Astrocyte (in vitro differentiated cells and primary cell): ENCODE results near the gene SCRN1. TPM values are rescaled to one million over a fixed set of nuclear protein-coding genes. Genes with fewer than 3 reads are reported as not detected.

Experiments used
- DNase-seq: peaks from one replicate; pipeline ENCODE4 v3.0.0-alpha.2; 2010; ENCODE audit warnings: low read depth
- FAIRE-seq: peaks from 2 replicates; lab custom pipeline; 2011; peaks lifted over from hg19 to GRCh38; lab: Jason Lieb, UNC
- H2AFZ ChIP-seq: 2 replicates; pipeline ENCODE4 v1.6.0; 2012; ENCODE audit warnings: low read depth, low read length, inconsistent platforms
- H3K27ac ChIP-seq: 2 replicates; pipeline ENCODE4 v1.5.1; 2011; ENCODE audit warnings: low read depth, low read length, inconsistent platforms
- H3K27me3 ChIP-seq: 2 replicates; pipeline ENCODE4 v1.6.0; 2011; ENCODE audit warnings: low read length, inconsistent platforms; ENCODE audit not compliant: insufficient read depth
- H3K36me3 ChIP-seq: 2 replicates; pipeline ENCODE4 v1.5.1; 2011; ENCODE audit warnings: low read length, inconsistent platforms; ENCODE audit not compliant: insufficient read depth
- H3K4me1 ChIP-seq: 2 replicates; pipeline ENCODE4 v1.5.1; 2011; ENCODE audit warnings: low read length, inconsistent platforms; ENCODE audit not compliant: insufficient read depth
- H3K4me2 ChIP-seq: 2 replicates; pipeline ENCODE4 v1.6.0; 2012; ENCODE audit warnings: low read length, inconsistent platforms
- H3K4me3 ChIP-seq: 2 replicates; pipeline ENCODE4 v1.5.1; 2011; ENCODE audit warnings: low read depth, mild to moderate bottlenecking, low read length, inconsistent platforms; ENCODE audit not compliant: insufficient read depth
- H3K79me2 ChIP-seq: 2 replicates; pipeline ENCODE4 v1.6.0; 2012; ENCODE audit warnings: mild to moderate bottlenecking, low read length, inconsistent platforms; ENCODE audit not compliant: insufficient read depth
- H3K9ac ChIP-seq: 2 replicates; pipeline ENCODE4 v1.6.0; 2012; ENCODE audit warnings: mild to moderate bottlenecking, low read length, inconsistent platforms
- H3K9me3 ChIP-seq: 2 replicates; pipeline ENCODE4 v1.5.1; 2012; ENCODE audit warnings: low read depth, mild to moderate bottlenecking, low read length, inconsistent platforms; ENCODE audit not compliant: insufficient read depth
- H4K20me1 ChIP-seq: 2 replicates; pipeline ENCODE4 v1.6.0; 2012; ENCODE audit warnings: low read length, inconsistent platforms; ENCODE audit not compliant: insufficient read depth
- H3K27ac Mint-ChIP-seq: one replicate; pipeline ENCODE4 v1.8.0; 2021; ENCODE audit warnings: mild to moderate bottlenecking, mixed read lengths; ENCODE audit not compliant: unreplicated experiment
- H3K27me3 Mint-ChIP-seq: one replicate; pipeline ENCODE4 v1.8.0; 2021; ENCODE audit warnings: low read depth, mixed read lengths; ENCODE audit not compliant: unreplicated experiment
- H3K36me3 Mint-ChIP-seq: one replicate; pipeline ENCODE4 v1.8.0; 2021; ENCODE audit warnings: low read depth, mixed read lengths; ENCODE audit not compliant: unreplicated experiment
- H3K4me1 Mint-ChIP-seq: one replicate; pipeline ENCODE4 v1.8.0; 2021; ENCODE audit warnings: low read depth, mixed read lengths; ENCODE audit not compliant: unreplicated experiment
- H3K4me3 Mint-ChIP-seq: one replicate; pipeline ENCODE4 v1.8.0; 2021; ENCODE audit warnings: mild to moderate bottlenecking, moderate library complexity, mixed read lengths; ENCODE audit not compliant: unreplicated experiment
- H3K9me3 Mint-ChIP-seq: one replicate; pipeline ENCODE4 v1.8.0; 2021; ENCODE audit warnings: mild to moderate bottlenecking, mixed read lengths; ENCODE audit not compliant: unreplicated experiment
- EZH2 ChIP-seq: IDR thresholded peaks from 2 replicates; pipeline ENCODE4 v1.6.1; 2012; ENCODE audit warnings: mild to moderate bottlenecking, low read length, inconsistent platforms; ENCODE audit not compliant: insufficient read depth
- total RNA-seq: library from RNA; stranded (reverse); gene quantifications from 2 replicates; pipeline ENCODE4 v1.2.1, GENCODE V29; 2021
- TF ChIP-seq, protein P1 (sequence below): IDR thresholded peaks from 2 replicates; pipeline ENCODE4 v1.5.1; 2011; ENCODE audit warnings: low read depth, mild to moderate bottlenecking, inconsistent platforms, low read length, moderate library complexity; ENCODE audit not compliant: insufficient read depth

SCRN1 gene
- total RNA-seq, 1 donor from 2014 or later = 116 TPM

DNA sequence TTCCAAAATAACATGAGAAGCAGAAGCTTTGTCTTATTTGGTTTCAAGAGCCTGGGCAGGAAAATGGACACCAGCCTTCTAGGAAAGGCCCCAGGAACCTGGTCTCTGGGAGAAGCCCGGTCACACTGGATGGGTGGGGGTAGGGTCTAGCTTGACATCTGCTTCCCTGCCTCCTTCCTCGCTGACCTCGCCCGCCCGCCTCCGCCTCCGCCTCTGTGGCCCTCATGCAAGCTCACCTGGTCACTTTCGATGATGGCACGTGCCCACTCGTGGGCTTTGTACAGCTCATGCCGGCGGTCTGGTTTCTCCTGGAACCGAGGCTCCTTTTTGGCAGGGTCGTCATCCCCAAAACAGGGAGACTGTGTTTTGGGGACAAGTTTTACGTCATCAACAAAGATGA, 63.4 kb downstream of the SCRN1 start:
- Histone ChIP-seq H3K27ac (no peak overlapping the region), H3K9ac (no peak overlapping the region), H3K9me3 (no peaks in the 10 kb centered on the region), H3K4me3 (no peak overlapping the region), H3K36me3 (peaks cover 35% of the 10 kb centered on the region), H3K27me3 (no peaks in the 10 kb centered on the region), H3K4me1 (no peaks in the 10 kb centered on the region), H4K20me1 (peaks cover 31% of the 10 kb centered on the region), H2AFZ (no peak overlapping the region), H3K4me2 (no peak overlapping the region), H3K79me2 (peaks cover 3% of the 10 kb centered on the region)
- Mint-ChIP-seq H3K9me3 (peaks cover 2% of the 10 kb centered on the region), H3K27ac (no peak overlapping the region), H3K27me3 (no peaks in the 10 kb centered on the region), H3K4me1 (peaks cover 14% of the 10 kb centered on the region), H3K36me3 (peaks cover 25% of the 10 kb centered on the region), H3K4me3 (no peak overlapping the region)
- DNase-seq = no peak
- TF ChIP-seq, protein P1, sequence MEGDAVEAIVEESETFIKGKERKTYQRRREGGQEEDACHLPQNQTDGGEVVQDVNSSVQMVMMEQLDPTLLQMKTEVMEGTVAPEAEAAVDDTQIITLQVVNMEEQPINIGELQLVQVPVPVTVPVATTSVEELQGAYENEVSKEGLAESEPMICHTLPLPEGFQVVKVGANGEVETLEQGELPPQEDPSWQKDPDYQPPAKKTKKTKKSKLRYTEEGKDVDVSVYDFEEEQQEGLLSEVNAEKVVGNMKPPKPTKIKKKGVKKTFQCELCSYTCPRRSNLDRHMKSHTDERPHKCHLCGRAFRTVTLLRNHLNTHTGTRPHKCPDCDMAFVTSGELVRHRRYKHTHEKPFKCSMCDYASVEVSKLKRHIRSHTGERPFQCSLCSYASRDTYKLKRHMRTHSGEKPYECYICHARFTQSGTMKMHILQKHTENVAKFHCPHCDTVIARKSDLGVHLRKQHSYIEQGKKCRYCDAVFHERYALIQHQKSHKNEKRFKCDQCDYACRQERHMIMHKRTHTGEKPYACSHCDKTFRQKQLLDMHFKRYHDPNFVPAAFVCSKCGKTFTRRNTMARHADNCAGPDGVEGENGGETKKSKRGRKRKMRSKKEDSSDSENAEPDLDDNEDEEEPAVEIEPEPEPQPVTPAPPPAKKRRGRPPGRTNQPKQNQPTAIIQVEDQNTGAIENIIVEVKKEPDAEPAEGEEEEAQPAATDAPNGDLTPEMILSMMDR = no peak
- TF ChIP-seq EZH2 = no peak
- FAIRE-seq = no peak

DNA sequence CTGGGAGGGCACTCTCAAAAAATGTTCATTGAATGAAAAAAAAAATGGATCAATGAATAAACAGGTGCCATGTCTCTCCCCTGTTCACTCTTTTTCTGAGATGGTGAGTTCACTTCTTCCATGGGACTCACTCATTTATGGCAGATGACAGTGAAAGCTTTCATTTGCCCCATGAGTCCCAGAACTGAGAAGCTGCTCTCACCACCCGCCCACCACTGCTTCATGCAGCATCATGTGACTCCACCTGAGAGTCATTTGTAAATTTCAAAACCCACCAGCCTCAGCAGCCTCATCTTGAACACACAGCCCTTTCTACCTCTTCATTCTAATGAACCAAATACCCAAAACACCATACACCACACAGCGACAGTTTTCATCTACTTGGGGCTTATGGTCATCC, 64.9 kb downstream of the SCRN1 start:
- Histone ChIP-seq H3K79me2 (peaks cover 3% of the 10 kb centered on the region), H3K4me2 (no peak overlapping the region), H4K20me1 (peaks cover 37% of the 10 kb centered on the region), H3K9ac (no peak overlapping the region), H3K4me3 (no peak overlapping the region), H3K27ac (no peak overlapping the region), H3K36me3 (peaks cover 29% of the 10 kb centered on the region), H2AFZ (no peak overlapping the region), H3K9me3 (no peaks in the 10 kb centered on the region), H3K4me1 (no peaks in the 10 kb centered on the region), H3K27me3 (no peaks in the 10 kb centered on the region)
- H3K4me3 Mint-ChIP-seq = peak overlapping the region; percentile 54
- H3K9me3 Mint-ChIP-seq = peaks cover 2% of the 10 kb centered on the region
- H3K27me3 Mint-ChIP-seq = no peaks in the 10 kb centered on the region
- TF ChIP-seq, protein P1 = no peak
- TF ChIP-seq EZH2 = no peak
- DNase-seq (no peak), FAIRE-seq (no peak)
- H3K36me3 Mint-ChIP-seq = peaks cover 20% of the 10 kb centered on the region
- peaks cover 14% of the 10 kb centered on the region for H3K4me1 Mint-ChIP-seq
- no peak overlapping the region for H3K27ac Mint-ChIP-seq

DNA sequence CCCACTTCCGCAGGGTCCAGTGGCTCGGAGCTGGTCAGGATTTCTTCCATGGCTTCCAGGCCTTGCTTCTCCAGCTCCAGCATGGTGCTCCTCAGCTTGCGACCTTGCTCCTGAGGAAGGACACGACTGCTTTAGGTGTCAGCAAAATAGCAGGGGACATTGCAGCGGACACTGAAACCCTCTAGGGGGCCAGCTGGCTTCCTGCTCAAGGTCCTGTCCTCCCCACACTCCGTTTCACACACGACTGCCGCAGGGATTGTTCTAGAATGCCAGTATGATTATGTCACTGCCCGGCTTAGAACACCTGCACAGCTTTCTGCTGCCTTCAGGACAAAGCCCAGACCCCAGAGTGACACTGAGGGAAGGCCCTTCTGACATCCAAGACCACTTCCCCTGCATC, 65.6 kb downstream of the SCRN1 start:
- H3K9ac ChIP-seq = no peak overlapping the region
- peaks cover 37% of the 10 kb centered on the region for H4K20me1 ChIP-seq
- Mint-ChIP-seq H3K36me3 (peaks cover 20% of the 10 kb centered on the region), H3K4me3 (no peak overlapping the region), H3K4me1 (peaks cover 14% of the 10 kb centered on the region), H3K9me3 (peaks cover 2% of the 10 kb centered on the region), H3K27ac (no peak overlapping the region), H3K27me3 (no peaks in the 10 kb centered on the region)
- H3K9me3 ChIP-seq = no peaks in the 10 kb centered on the region
- no peak for DNase-seq
- peaks cover 29% of the 10 kb centered on the region for H3K36me3 ChIP-seq
- no peak overlapping the region for H3K27ac ChIP-seq
- no peak overlapping the region for H3K4me2 ChIP-seq
- no peaks in the 10 kb centered on the region for H3K4me1 ChIP-seq
- no peak for TF ChIP-seq EZH2
- TF ChIP-seq, protein P1 = no peak
- H3K27me3 ChIP-seq = no peaks in the 10 kb centered on the region
- FAIRE-seq = no peak
- H3K4me3 ChIP-seq = no peak overlapping the region
- peaks cover 3% of the 10 kb centered on the region for H3K79me2 ChIP-seq
- H2AFZ ChIP-seq = no peak overlapping the region
